Measurements from ENCODE around the gene IGLL5. TPM values are rescaled to one million over a fixed set of nuclear protein-coding genes. Genes with fewer than 3 reads are reported as not detected.

IGLL5 gene
- total and polyA plus RNA-seq, 9 donors, result 0.40 to 9.8 (median 1.5) TPM; not detected in 1

GRCh38 chr22:22893077-22893805 lies 5.6 kb downstream of the IGLL5 start:
- 74 to 83% (median 77%) methylated on average over 9 to 10 of the region's 10 CpGs for WGBS, 3 donors
- intact Hi-C loops (cut with DNase I), result no loop called here
- Histone ChIP-seq H3K4me1 (ENCODE audit: insufficient read depth) (no peaks in the 10 kb centered on the region), H3K4me3 (no peak overlapping the region), H3K27ac (no peak overlapping the region), H3K27me3 (no peaks in the 10 kb centered on the region), H3K36me3 (no peaks in the 10 kb centered on the region), H3K9me3 (no peaks in the 10 kb centered on the region)
- DNase-seq, result peak in 1 of 5 donors; percentile 12
- no peak for TF ChIP-seq CTCF (IDR thresholded peaks at IDR 0.05)

- DNase-seq, result peak in 1 of 5 donors; percentile 11
- intact Hi-C loops (cut with DNase I), result no loop called here
- Histone ChIP-seq H3K36me3 (no peaks in the 10 kb centered on the region), H3K27ac (no peak overlapping the region), H3K27me3 (no peaks in the 10 kb centered on the region), H3K4me3 (no peak overlapping the region), H3K9me3 (no peaks in the 10 kb centered on the region), H3K4me1 (ENCODE audit: insufficient read depth) (no peaks in the 10 kb centered on the region)
- 59 to 64% (median 62%) methylated on average over 9 of the region's 9 CpGs for WGBS, 3 donors
- no peak for TF ChIP-seq POLR2A (IDR thresholded peaks at IDR 0.05)
- no peak for TF ChIP-seq CTCF (IDR thresholded peaks at IDR 0.05)
Measured at GRCh38 chr22:22893891-22894739, 6.5 kb downstream of the IGLL5 start.

GRCh38 chr22:22894740-22895731 lies 7.4 kb downstream of the IGLL5 start:
- H3K4me1 ChIP-seq (ENCODE audit: insufficient read depth), result no peaks in the 10 kb centered on the region
- no peak overlapping the region for H3K4me3 ChIP-seq
- no peak overlapping the region for H3K27ac ChIP-seq
- no peaks in the 10 kb centered on the region for H3K27me3 ChIP-seq
- DNase-seq, result peak in 1 of 5 donors; percentile 12
- intact Hi-C loops (cut with DNase I), result no loop called here
- H3K9me3 ChIP-seq, result no peaks in the 10 kb centered on the region
- TF ChIP-seq POLR2A (IDR thresholded peaks at IDR 0.05), result no peak
- TF ChIP-seq CTCF (IDR thresholded peaks at IDR 0.05), result no peak
- no peak for TF ChIP-seq EP300 (IDR thresholded peaks at IDR 0.05)
- H3K36me3 ChIP-seq, result no peaks in the 10 kb centered on the region
- 78 to 86% (median 83%) methylated on average over 17 of the region's 17 CpGs for WGBS, 3 donors

All from ovary (tissue), 9 donors.